Nephron (organoid): Measurements from ENCODE around the gene NCOR2.

Source experiments
- H3K27ac Mint-ChIP-seq, 3 experiments: 2 replicates each; pipeline ENCODE4 v1.8.0; 2020; ENCODE audit warnings: mixed read lengths in 3 of 3, mild to moderate bottlenecking in 2 of 3, moderate library complexity in 1 of 3
- H3K27me3 Mint-ChIP-seq: 2 replicates; pipeline ENCODE4 v1.8.0; 2021; ENCODE audit warnings: low read depth, mild to moderate bottlenecking, moderate library complexity, mixed read lengths
- H3K36me3 Mint-ChIP-seq: 2 replicates; pipeline ENCODE4 v1.8.0; 2020; ENCODE audit warnings: low read depth, mixed read lengths
- H3K4me1 Mint-ChIP-seq: 2 replicates; pipeline ENCODE4 v1.8.0; 2020; ENCODE audit warnings: mixed read lengths
- H3K4me3 Mint-ChIP-seq, 3 experiments: 2 replicates each; pipeline ENCODE4 v1.8.0; 2020; ENCODE audit warnings: mild to moderate bottlenecking in 3 of 3, mixed read lengths in 3 of 3, moderate library complexity in 2 of 3
- H3K9me3 Mint-ChIP-seq: 2 replicates; pipeline ENCODE4 v1.8.0; 2020; ENCODE audit warnings: mixed read lengths
- CTCF ChIP-seq, 3 experiments: fragments of 200-600 bp; sonication (generic); IDR thresholded peaks; one replicate each; pipeline ENCODE4 v1.5.0; 2021; ENCODE audit warnings: antibody characterized with exemption in 3 of 3; ENCODE audit not compliant: unreplicated experiment in 3 of 3

NCOR2 gene

GRCh38 chr12:124570810-124571209, 3.4 kb upstream of the NCOR2 start:
- TF ChIP-seq CTCF (IDR thresholded peaks at IDR 0.05; ENCODE audit: unreplicated experiment in 3 of 3): no peak
- no peaks in the 10 kb centered on the region for H3K36me3 Mint-ChIP-seq
- no peaks in the 10 kb centered on the region for H3K27me3 Mint-ChIP-seq
- peak overlapping the region in 2 of 3 experiments; percentile 24 to 54 for H3K4me3 Mint-ChIP-seq
- no peaks in the 10 kb centered on the region for H3K9me3 Mint-ChIP-seq
- H3K27ac Mint-ChIP-seq: peak overlapping the region; percentile 28 to 97 (median 51)
- H3K4me1 Mint-ChIP-seq: peaks cover 24% of the 10 kb centered on the region

- Mint-ChIP-seq H3K27me3 (no peaks in the 10 kb centered on the region), H3K4me3 (no peak overlapping the region), H3K27ac (peak overlapping the region; percentile 53 to 97 (median 59)), H3K4me1 (peaks cover 24% of the 10 kb centered on the region), H3K9me3 (no peaks in the 10 kb centered on the region), H3K36me3 (no peaks in the 10 kb centered on the region)
- no peak for TF ChIP-seq CTCF (IDR thresholded peaks at IDR 0.05; ENCODE audit: unreplicated experiment in 3 of 3)
Measured at GRCh38 chr12:124569375-124570148, 2.1 kb upstream of the NCOR2 start.

GRCh38 chr12:124568431-124569374, 1.3 kb upstream of the NCOR2 start:
- H3K27me3 Mint-ChIP-seq: no peaks in the 10 kb centered on the region
- H3K9me3 Mint-ChIP-seq: no peaks in the 10 kb centered on the region
- no peaks in the 10 kb centered on the region for H3K36me3 Mint-ChIP-seq
- peak overlapping the region; percentile 78 to 93 (median 86) for H3K4me3 Mint-ChIP-seq
- peak overlapping the region; percentile 97 to 99 (median 99) for H3K27ac Mint-ChIP-seq
- H3K4me1 Mint-ChIP-seq: peaks cover 29% of the 10 kb centered on the region
- peak in 2 of 3 experiments; percentile 34 for TF ChIP-seq CTCF (IDR thresholded peaks at IDR 0.05; ENCODE audit: unreplicated experiment in 3 of 3)

- TF ChIP-seq CTCF (IDR thresholded peaks at IDR 0.05; ENCODE audit: unreplicated experiment in 3 of 3): no peak
- no peaks in the 10 kb centered on the region for H3K27me3 Mint-ChIP-seq
- peak overlapping the region; percentile 86 to 93 (median 93) for H3K4me3 Mint-ChIP-seq
- H3K9me3 Mint-ChIP-seq: no peaks in the 10 kb centered on the region
- H3K36me3 Mint-ChIP-seq: no peaks in the 10 kb centered on the region
- peaks cover 34% of the 10 kb centered on the region for H3K4me1 Mint-ChIP-seq
- H3K27ac Mint-ChIP-seq: peak overlapping the region; percentile 97 to 99 (median 99)
Measured at GRCh38 chr12:124567673-124568373, 411 bp upstream of the NCOR2 start.

- Mint-ChIP-seq H3K9me3 (no peaks in the 10 kb centered on the region), H3K27ac (peak overlapping the region; percentile 79 to 92 (median 86)), H3K27me3 (no peaks in the 10 kb centered on the region), H3K36me3 (no peaks in the 10 kb centered on the region), H3K4me3 (peak overlapping the region; percentile 92 to 96 (median 96)), H3K4me1 (peaks cover 42% of the 10 kb centered on the region)
- no peak for TF ChIP-seq CTCF (IDR thresholded peaks at IDR 0.05; ENCODE audit: unreplicated experiment in 3 of 3)
Measured at GRCh38 chr12:124566161-124566996, 1.0 kb downstream of the NCOR2 start.
